Peyer's patch (tissue), 4 donors: ENCODE data around the gene AMFR. TPM values are rescaled to one million over a fixed set of nuclear protein-coding genes. Genes with fewer than 3 reads are reported as not detected.

Experiments
- DNase-seq, 3 donors: peaks; one replicate each; pipeline ENCODE4 v3.0.0-alpha.2; 2017 to 2019
- H3K27ac ChIP-seq, 4 donors: fragments of 200-600 bp; sonication (generic); one replicate each; pipeline ENCODE4 v1.5.1; 2016 to 2019
- H3K27me3 ChIP-seq, 2 donors: fragments of 200-600 bp; sonication (generic); one replicate each; pipeline ENCODE4 v1.5.1; 2019
- H3K36me3 ChIP-seq, 3 donors: fragments of 200-600 bp; sonication (generic); one replicate each; pipeline ENCODE4 v1.5.1; 2016 to 2019
- H3K4me1 ChIP-seq, 4 donors: fragments of 200-600 bp; sonication (generic); one replicate each; pipeline ENCODE4 v1.5.1; 2016 to 2019
- H3K4me3 ChIP-seq, 4 donors: fragments of 200-600 bp; sonication (generic); 1 replicate in 3 of 4; 2 replicates in 1 of 4; pipeline ENCODE4 v1.5.1; 2016 to 2019; ENCODE audit warnings: mild to moderate bottlenecking in 1 of 4
- H3K9me3 ChIP-seq, 4 donors: fragments of 200-600 bp; sonication (generic); one replicate each; pipeline ENCODE4 v1.5.1; 2016 to 2019; ENCODE audit warnings: mild to moderate bottlenecking in 1 of 4
- CTCF ChIP-seq, 6 experiments: fragments of 450-650 bp in 4 of 6; fragments of 200-600 bp in 2 of 6; sonication (generic) in 1 of 6; IDR thresholded peaks; one replicate each; pipeline ENCODE4 v1.5.1; 2017 to 2019; ENCODE audit warnings: antibody characterized with exemption in 6 of 6, mild to moderate bottlenecking in 3 of 6, moderate library complexity in 1 of 6
- POLR2A ChIP-seq, 2 donors: fragments of 450-650 bp; IDR thresholded peaks; one replicate each; pipeline ENCODE4 v1.5.1; 2017; ENCODE audit warnings: antibody characterized with exemption in 2 of 2, mild to moderate bottlenecking in 2 of 2, moderate library complexity in 2 of 2
- total RNA-seq, 4 donors: library from RNA; depleted of rRNA; stranded (reverse); fragments of >200 nt; gene quantifications; one replicate each; pipeline ENCODE4 v1.1.0, GENCODE V29; 2016

Gene AMFR
- total RNA-seq, 4 donors from 2014 or later: 149 to 265 (median 170) TPM

DNA sequence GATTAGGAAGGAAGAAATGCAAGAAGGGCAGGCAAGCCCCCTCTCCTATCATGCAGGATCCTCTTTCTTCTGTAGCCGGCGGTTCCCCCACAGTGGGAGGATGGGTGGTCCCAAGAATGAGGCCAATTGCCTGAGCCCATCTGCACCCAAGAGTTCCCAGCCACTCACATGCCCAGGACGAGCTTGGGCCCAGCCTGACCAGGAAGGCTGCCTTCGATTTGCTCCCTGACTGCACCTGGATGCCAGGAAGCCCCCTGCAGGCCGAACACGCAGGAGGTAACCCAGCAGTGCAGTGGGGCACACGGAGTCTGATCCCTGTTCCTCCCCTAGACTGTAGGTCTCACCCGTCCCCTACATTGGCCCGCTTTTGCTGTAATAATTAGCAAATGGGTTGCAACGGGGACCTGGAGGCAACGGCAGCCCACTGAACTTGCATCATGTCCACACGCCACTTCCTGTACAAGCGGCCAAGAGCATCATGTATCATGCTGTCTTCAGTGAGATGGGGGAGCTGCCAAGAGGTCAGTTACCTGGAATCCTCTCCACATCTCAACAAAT is 67.5 kb downstream of the AMFR start:
- peak overlapping the region in 3 of 4 donors; percentile 21 to 57 (median 34) for H3K27ac ChIP-seq

DNA sequence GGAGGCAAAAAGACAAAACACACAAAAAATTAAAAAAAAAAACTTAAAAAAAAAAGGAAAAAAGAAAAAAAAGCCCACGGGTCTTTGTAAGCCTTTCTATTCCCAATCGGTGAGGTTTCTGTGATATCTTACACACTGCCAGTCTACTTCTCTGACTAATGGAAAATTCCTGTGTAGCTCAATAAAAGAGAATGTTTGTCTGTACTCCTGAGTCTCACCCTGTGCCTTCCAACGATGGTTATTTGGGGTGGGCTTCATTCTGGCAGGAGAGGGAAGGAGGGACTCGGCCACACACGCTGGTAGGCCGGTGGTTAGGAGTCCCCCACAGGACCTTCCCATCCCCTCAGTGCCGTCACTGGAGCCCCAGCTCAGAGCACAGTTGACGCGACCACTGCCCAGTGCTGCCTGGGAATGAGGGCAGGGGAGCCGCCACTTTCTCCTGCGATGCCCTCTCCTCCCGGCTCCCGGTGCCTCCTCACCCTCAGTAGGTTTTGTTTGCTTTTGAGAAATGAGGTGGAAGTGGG is 68.0 kb downstream of the AMFR start:
- Histone ChIP-seq H3K9me3 (no peaks in the 10 kb centered on the region), H3K4me1 (peaks cover 0 to 7% (median 1%) of the 10 kb centered on the region in 4 donors), H3K27me3 (no peaks in the 10 kb centered on the region), H3K27ac (peak overlapping the region in 3 of 4 donors; percentile 30 to 57 (median 34)), H3K4me3 (peak overlapping the region in 3 of 4 donors; percentile 18 to 46 (median 32)), H3K36me3 (peaks cover 0 to 13% (median 0%) of the 10 kb centered on the region in 3 donors)
- DNase-seq: peak in 2 of 3 donors; percentile 45 to 49
- TF ChIP-seq POLR2A (IDR thresholded peaks at IDR 0.05): no peak
- no peak for TF ChIP-seq CTCF (IDR thresholded peaks at IDR 0.05)

More for the DNA sequence above, 67.5 kb downstream of the AMFR start:
- peak in 2 of 3 donors; percentile 42 to 45 for DNase-seq
- H3K4me1 ChIP-seq: peaks cover 0 to 7% (median 1%) of the 10 kb centered on the region in 4 donors
- no peaks in the 10 kb centered on the region for H3K9me3 ChIP-seq
- H3K36me3 ChIP-seq: peaks cover 0 to 19% (median 0%) of the 10 kb centered on the region in 3 donors
- no peaks in the 10 kb centered on the region for H3K27me3 ChIP-seq
- no peak overlapping the region for H3K4me3 ChIP-seq
- TF ChIP-seq CTCF (IDR thresholded peaks at IDR 0.05) (no peak), POLR2A (IDR thresholded peaks at IDR 0.05) (no peak)

- Histone ChIP-seq H3K27ac (peak overlapping the region in 3 of 4 donors; percentile 5 to 34 (median 30)), H3K9me3 (no peaks in the 10 kb centered on the region), H3K27me3 (no peaks in the 10 kb centered on the region), H3K4me3 (peak overlapping the region; percentile 18 to 46 (median 38)), H3K36me3 (peaks cover 0 to 8% (median 0%) of the 10 kb centered on the region in 3 donors), H3K4me1 (peaks cover 0 to 7% (median 1%) of the 10 kb centered on the region in 4 donors)
- TF ChIP-seq POLR2A (IDR thresholded peaks at IDR 0.05) (no peak), CTCF (IDR thresholded peaks at IDR 0.05) (peak; percentile 43 to 82 (median 72))
- peak; percentile 65 to 91 (median 81) for DNase-seq
These were observed 68.8 kb downstream of the AMFR start for GRCh38 chr16:56356276-56357240.

DNA sequence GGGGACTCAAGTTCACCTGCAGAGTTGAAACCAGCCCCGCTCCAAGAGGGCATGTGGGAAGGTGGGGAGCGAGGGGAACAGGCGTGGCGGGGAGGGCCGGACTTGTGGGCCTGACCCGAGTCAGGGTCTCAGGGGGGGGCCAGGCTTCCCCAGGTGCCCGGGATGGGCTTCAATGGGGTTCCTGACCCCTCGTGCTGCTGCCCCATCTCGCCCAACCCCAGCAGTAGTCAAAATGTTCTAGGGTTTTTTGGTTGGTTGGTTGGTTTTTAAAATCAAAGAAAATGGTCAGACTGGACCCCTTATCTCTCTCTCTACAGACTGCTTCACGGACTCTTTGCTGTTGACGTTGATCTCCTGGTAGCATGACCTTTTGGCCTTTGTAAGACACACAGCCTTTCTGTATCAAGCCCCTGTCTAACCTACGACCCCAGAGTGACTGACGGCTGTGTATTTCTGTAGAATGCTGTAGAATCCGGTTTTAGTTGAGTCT is 69.5 kb downstream of the AMFR start:
- DNase-seq: peak; percentile 6 to 48 (median 46)
- no peak for TF ChIP-seq POLR2A (IDR thresholded peaks at IDR 0.05)
- no peak for TF ChIP-seq CTCF (IDR thresholded peaks at IDR 0.05)
- Histone ChIP-seq H3K4me3 (peak overlapping the region in 1 of 4 donors; percentile 43), H3K27me3 (no peaks in the 10 kb centered on the region), H3K36me3 (peaks cover 0 to 8% (median 0%) of the 10 kb centered on the region in 3 donors), H3K9me3 (no peaks in the 10 kb centered on the region), H3K27ac (peak overlapping the region in 1 of 4 donors; percentile 5), H3K4me1 (peaks cover 0 to 7% (median 1%) of the 10 kb centered on the region in 4 donors)

GRCh38 chr16:56355221-56355620 is 70.1 kb downstream of the AMFR start:
- H3K36me3 ChIP-seq: peaks cover 0 to 2% (median 0%) of the 10 kb centered on the region in 3 donors
- peak in 1 of 3 donors; percentile 35 for DNase-seq
- H3K4me1 ChIP-seq: peaks cover 0 to 7% (median 1%) of the 10 kb centered on the region in 4 donors
- no peak overlapping the region for H3K4me3 ChIP-seq
- H3K27ac ChIP-seq: no peak overlapping the region
- no peaks in the 10 kb centered on the region for H3K27me3 ChIP-seq
- no peaks in the 10 kb centered on the region for H3K9me3 ChIP-seq
- no peak for TF ChIP-seq CTCF (IDR thresholded peaks at IDR 0.05)
